T-helper 1 cell treated with Interleukin-12 subunit alpha and Interleukin-12 subunit beta and Interleukin-4 antibody, amounts not matched to agents 30 μg/mL and 1 μg/mL, for 36 hours (primary cell): Measurements from ENCODE around the gene KRTAP5-11.
"Not testable (repeated sequence)": the region's sequence is repeated elsewhere in the genome, so short reads cannot be mapped to it uniquely, and the experiment has no call there.

Experiments
- H3K27ac Mint-ChIP-seq: one replicate; pipeline ENCODE4 v1.8.0; 2021; ENCODE audit warnings: mild to moderate bottlenecking, mixed read lengths
- H3K27me3 Mint-ChIP-seq: one replicate; pipeline ENCODE4 v1.8.0; 2021; ENCODE audit warnings: low read depth, mixed read lengths
- H3K36me3 Mint-ChIP-seq: one replicate; pipeline ENCODE4 v1.8.0; 2021; ENCODE audit warnings: low read depth, mixed read lengths
- H3K4me1 Mint-ChIP-seq: one replicate; pipeline ENCODE4 v1.8.0; 2021; ENCODE audit warnings: low read depth, mixed read lengths
- H3K4me3 Mint-ChIP-seq: one replicate; pipeline ENCODE4 v1.8.0; 2021; ENCODE audit warnings: mild to moderate bottlenecking, moderate library complexity, mixed read lengths
- H3K9me3 Mint-ChIP-seq: one replicate; pipeline ENCODE4 v1.8.0; 2021; ENCODE audit warnings: mixed read lengths

KRTAP5-11 gene

DNA sequence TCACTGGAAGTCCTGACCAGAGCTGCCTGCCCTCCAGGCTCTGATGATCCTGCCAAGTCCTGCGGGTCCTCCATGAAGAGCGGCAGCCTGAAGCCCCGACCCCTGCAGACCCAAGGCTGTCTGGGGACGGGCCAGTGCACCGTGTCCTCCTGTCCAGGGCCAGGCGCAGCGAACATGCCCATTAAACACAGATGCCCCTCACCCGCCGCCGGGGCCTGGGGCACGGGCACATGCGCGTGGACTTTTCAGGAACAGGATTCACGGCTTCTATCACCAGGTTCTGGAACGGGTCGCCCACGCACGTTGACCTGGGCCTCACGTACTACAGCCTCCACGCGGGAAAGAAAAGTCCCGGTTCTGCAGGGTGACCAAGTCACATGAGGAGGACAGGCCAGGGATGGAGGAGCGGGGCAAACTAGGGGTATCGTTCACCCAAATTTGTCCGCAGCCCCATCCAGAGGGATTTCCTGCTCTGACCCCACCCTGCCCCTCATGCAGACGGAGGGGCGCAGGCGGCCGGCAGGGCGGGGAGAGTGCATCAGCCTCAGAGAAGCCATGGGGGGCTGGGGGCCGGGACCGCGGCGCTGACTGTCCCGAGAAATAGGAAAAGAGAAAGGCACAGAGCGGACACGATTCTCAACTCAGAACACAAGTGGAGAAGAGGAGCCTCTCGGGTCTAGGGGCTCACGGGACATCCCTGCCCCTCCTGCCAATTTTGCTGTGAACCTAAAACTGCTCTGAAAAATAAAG is 11.4 kb downstream of the KRTAP5-11 start:
- H3K27me3 Mint-ChIP-seq, H3K4me3 Mint-ChIP-seq, H3K9me3 Mint-ChIP-seq, H3K27ac Mint-ChIP-seq, H3K36me3 Mint-ChIP-seq, H3K4me1 Mint-ChIP-seq: not testable (repeated sequence)

DNA sequence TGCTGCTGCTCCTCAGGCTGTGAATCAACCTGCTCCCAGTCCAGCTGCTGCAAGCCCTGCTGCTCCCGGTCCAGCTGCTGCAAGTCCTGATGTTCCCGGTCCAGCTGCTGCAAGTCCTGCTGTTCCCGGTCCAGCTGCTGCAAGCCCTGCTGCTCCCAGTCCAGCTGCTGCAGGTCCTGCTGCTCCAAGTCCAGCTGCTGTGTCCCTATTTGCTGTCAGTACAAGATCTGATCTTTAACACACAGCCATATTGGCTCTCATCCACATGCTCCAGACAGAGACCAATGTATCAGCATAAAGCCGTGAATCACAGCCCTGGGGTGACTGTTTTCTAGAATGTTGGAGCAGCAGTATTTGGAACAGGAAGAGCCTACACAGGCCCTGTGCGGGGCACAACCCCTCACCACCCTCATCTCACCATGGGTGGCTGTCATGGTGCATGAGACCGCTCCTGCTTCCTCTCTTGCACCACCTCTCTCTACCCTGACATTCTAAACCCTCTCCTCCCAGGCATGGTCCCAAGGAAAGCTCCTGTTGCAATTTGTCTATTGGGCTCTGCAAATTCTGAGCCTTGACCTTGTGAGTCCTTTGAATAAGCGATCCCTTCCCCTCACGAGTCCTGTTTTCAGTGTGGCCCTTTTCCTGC is 13.8 kb downstream of the KRTAP5-11 start:
- peaks cover 3% of the 10 kb centered on the region for H3K4me1 Mint-ChIP-seq
- H3K36me3 Mint-ChIP-seq: no peaks in the 10 kb centered on the region
- H3K27me3 Mint-ChIP-seq: peaks cover 11% of the 10 kb centered on the region
- H3K9me3 Mint-ChIP-seq: no peaks in the 10 kb centered on the region
- H3K27ac Mint-ChIP-seq: no peak overlapping the region
- no peak overlapping the region for H3K4me3 Mint-ChIP-seq

DNA sequence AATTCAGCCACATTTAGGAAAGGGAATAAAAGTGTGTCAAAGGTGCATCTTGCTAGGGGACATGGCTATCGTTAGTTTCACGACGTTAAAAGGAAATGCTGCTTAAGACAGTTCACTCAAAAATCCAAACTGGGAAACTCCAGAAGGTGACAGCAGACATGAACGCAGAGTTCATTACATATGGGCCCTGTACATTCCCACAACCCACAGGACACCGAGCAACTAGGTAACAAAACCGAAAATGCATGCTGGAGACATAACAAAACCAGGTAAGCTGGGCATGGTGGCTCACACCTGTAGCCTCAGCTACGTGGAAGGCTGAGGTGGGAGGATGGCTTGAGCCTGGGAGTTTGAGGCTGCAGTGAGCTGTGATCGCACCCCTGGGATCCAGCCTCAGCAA is 15.0 kb downstream of the KRTAP5-11 start:
- not testable (repeated sequence) for H3K9me3 Mint-ChIP-seq, H3K36me3 Mint-ChIP-seq, H3K4me1 Mint-ChIP-seq, H3K27ac Mint-ChIP-seq, H3K4me3 Mint-ChIP-seq
- H3K27me3 Mint-ChIP-seq: peaks cover 21% of the 10 kb centered on the region

DNA sequence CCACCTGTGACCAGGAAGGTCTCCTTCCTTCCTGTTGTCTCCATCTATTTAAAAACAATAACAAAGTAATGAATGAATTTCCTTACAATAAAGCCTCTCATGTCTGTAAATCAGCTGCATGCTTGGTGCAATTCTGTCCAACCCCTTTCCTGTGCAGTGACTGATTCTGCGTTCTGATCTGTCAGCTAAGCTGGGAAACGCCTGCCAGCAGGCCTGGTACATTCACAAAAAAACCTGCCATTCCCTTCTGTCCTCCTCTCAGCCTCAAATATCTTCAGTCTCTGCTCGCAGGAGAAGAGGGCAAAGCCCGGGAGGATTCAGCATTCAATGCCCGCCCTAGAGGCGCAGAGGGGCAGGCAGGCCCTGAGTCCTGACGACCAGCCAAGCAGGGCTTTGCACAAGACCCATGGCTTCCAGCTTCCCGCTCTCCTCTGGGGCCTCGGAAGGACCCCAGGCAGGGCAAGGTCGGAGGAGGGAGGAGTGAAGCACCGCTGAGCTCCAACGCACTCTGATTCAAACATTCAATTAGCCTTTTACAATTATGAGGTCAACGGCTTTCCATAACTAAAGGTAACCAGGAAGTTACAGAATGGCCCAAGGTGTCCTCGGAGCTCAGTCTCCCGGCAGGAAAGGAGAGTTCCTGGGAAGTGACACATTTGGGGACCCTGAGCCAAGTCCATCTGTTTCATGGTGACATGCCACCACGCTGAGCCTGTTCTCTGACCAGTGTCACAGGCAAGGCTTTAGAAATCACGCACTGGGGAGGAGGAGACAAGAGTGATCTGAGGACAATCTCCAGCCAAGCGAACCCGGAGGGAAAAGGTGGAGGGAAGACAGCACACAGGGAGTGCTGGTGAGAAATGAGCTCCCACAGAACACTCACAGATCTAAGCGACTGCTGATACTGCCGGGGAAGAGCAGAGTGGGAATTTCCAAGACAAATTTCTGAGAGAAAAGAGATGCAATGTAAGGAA is 15.8 kb downstream of the KRTAP5-11 start:
- H3K4me1 Mint-ChIP-seq, H3K36me3 Mint-ChIP-seq, H3K27ac Mint-ChIP-seq, H3K4me3 Mint-ChIP-seq, H3K9me3 Mint-ChIP-seq: not testable (repeated sequence)
- peaks cover 21% of the 10 kb centered on the region for H3K27me3 Mint-ChIP-seq

DNA sequence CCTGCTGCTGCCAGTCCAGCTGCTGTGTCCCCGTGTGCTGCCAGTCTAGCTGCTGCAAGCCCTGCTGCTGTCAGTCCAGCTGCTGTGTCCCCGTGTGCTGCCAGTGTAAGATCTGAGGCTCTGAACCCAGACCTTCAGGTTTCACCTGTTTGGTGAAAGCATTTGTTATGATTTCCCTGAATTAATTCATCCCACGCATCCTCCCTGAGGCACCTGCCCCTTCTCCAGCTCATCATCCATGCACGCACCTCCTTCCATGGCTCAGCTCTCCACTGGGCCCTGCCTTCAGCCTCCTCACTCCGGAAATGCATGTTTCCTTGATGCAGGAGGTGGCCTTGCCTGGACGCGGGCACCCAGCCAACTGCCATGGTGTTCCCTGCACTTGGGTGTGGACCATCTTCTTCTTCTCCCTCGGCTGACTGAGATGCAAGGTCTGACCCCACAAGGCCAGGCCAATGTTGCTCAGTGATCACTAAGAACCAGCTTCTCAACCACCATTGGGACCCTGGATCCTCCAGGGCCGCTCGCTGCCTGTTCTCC is 16.5 kb downstream of the KRTAP5-11 start:
- no peaks in the 10 kb centered on the region for H3K9me3 Mint-ChIP-seq
- peaks cover 6% of the 10 kb centered on the region for H3K4me1 Mint-ChIP-seq
- H3K27ac Mint-ChIP-seq: no peak overlapping the region
- peaks cover 27% of the 10 kb centered on the region for H3K27me3 Mint-ChIP-seq
- no peak overlapping the region for H3K4me3 Mint-ChIP-seq
- H3K36me3 Mint-ChIP-seq: no peaks in the 10 kb centered on the region

DNA sequence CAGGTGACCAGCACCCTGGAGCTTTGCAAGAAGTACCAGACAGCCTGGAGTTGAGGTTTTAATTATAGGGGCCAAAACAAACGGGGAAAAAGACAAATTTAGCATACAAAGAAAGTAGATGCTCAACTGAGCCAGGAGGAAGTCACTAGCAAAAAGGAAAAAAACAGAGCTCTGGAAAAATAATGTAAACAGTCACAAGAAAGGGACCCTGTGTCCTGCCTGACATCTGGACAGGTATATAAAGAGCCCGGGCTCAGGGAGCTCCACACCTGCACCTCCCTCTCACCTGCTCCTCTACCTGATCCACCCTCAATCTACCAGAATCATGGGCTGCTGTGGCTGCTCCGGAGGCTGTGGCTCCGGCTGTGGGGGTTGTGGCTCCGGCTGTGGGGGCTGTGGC is 17.4 kb downstream of the KRTAP5-11 start, which contains the start of gene KRTAP5-10:
Gene KRTAP5-10 (plus strand): TSS at position 301 of the 400 bp plus-strand sequence. CDS start 25 bp downstream, at position 326.
- Mint-ChIP-seq H3K36me3 (no peaks in the 10 kb centered on the region), H3K4me1 (peaks cover 6% of the 10 kb centered on the region), H3K27ac (no peak within 1 kb of the TSS), H3K27me3 (peaks cover 31% of the 10 kb centered on the region), H3K9me3 (no peaks in the 10 kb centered on the region), H3K4me3 (no peak within 1 kb of the TSS)

DNA sequence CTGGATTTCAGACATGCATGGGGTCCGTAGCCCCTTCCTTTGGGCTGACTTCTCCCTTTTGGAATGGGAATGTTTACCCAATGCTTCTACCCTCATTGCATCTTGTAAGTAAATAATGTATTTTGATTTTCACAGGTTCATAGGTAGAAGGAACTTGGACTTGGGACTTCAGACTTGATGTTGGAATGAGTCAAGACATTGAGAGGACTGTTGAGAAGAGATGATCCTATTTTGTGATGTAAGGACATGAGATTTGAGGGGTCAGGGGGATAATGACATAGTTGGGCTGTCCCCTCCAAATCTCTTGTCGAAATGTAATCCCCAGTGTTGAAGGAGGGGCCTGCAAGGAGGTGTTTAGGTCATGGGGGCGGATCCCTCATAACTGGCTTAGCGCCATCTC is 18.2 kb downstream of the KRTAP5-11 start:
- Mint-ChIP-seq H3K36me3 (no peaks in the 10 kb centered on the region), H3K27ac (no peak overlapping the region), H3K27me3 (peaks cover 31% of the 10 kb centered on the region), H3K9me3 (no peaks in the 10 kb centered on the region), H3K4me3 (no peak overlapping the region), H3K4me1 (peaks cover 6% of the 10 kb centered on the region)

DNA sequence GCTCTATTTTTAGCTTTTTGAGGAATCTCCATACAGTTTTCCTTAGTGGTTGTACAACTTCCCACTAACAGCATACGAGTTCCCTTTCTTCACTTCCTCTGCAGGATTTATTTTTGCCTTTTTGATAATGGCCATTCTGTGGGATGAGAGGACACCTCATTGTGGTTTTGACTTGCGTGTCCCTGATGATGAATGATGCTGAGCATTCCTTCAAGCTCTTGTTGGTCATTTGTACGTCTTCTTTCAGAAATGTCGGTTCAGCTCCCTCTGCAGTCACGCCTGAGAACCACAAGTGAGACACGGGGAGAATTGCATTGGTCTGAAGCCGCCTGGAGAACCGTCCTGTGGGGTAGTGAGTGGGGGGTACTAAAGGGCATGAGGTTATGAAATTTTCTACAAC is 19.3 kb downstream of the KRTAP5-11 start:
- Mint-ChIP-seq H3K27ac (no peak overlapping the region), H3K27me3 (peaks cover 31% of the 10 kb centered on the region), H3K4me3 (no peak overlapping the region), H3K36me3 (no peaks in the 10 kb centered on the region), H3K4me1 (peaks cover 6% of the 10 kb centered on the region), H3K9me3 (no peaks in the 10 kb centered on the region)

DNA sequence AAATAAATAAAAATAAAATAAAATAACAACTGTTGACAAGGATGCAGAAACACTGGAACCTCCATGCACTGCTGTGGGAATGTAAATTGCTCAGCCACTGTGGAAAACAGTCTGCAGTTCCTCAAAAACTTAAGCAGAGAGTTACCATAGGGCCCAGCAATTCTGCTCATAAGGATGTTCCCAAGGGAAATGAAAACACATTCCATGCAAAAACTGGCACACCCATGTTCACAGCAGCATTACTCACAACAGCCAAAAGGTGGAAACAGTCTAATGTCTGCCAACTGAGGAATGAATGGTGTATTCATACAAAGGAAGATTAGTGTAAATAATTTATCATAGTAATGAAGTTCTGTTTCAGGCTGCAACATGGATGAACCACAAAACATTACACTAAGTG is 20.6 kb downstream of the KRTAP5-11 start:
- no peak overlapping the region for H3K4me3 Mint-ChIP-seq
- peaks cover 3% of the 10 kb centered on the region for H3K4me1 Mint-ChIP-seq
- peaks cover 36% of the 10 kb centered on the region for H3K27me3 Mint-ChIP-seq
- no peak overlapping the region for H3K27ac Mint-ChIP-seq
- H3K9me3 Mint-ChIP-seq: no peaks in the 10 kb centered on the region
- no peaks in the 10 kb centered on the region for H3K36me3 Mint-ChIP-seq

DNA sequence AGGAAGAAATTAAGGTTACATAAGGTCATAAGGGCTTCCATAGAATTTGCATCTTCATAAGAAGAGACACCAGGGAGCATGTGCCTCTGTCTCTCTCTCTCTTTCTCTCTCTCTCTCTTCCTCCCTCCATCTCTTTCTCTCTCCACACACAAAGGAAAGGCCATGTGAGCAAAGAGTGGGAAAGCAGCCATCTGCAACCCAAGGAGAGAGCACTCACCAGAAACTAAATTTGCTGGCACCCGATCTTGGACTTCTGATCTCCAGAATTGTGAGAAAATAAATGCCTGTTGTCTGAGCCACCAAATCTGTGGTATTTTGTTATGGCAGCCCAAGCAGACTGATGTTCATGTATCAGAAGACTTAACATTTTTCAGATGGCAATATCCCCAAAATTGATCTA is 23.7 kb downstream of the KRTAP5-11 start:
- Mint-ChIP-seq H3K27ac (no peak overlapping the region), H3K4me1 (peaks cover 3% of the 10 kb centered on the region), H3K27me3 (peaks cover 29% of the 10 kb centered on the region), H3K36me3 (no peaks in the 10 kb centered on the region), H3K4me3 (no peak overlapping the region), H3K9me3 (no peaks in the 10 kb centered on the region)

DNA sequence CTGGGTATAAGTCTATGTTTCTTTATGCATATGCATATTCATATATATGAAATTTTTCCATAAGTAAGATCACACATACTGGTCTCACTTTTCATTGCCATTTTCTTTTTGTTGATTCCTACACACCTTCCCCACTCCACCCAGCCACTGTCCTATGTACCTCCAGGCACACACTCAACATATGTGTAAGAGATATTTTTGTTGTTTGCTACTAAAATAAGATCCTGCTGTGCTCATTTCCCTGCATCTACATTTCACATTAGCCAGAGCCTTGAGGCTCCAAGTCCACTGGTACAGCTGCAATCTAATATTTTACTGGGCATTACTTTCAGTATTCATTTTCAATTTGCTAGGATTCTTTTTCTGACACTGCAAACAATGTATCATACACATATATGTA is 25.4 kb downstream of the KRTAP5-11 start:
- Mint-ChIP-seq H3K27ac (no peak overlapping the region), H3K9me3 (no peaks in the 10 kb centered on the region), H3K27me3 (peaks cover 18% of the 10 kb centered on the region), H3K36me3 (no peaks in the 10 kb centered on the region), H3K4me3 (no peak overlapping the region), H3K4me1 (no peaks in the 10 kb centered on the region)

DNA sequence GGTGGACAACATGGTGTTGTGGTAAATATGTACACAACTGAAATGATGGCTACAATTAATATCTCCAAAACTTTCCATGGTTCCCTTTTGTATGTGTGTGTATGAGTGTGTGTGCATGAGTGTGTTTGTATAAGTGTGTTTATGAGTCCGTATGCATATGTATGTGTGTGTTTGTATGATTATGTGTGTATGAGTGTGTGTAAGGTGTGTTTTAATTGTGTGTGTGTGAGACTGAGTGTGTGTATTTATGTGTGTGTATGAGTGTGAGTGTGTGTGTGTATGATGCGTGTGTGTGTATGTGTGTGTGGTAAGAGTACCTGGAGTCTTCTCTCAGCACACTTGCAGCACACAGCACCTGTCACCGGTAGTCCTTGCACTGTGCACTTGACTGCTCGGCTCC is 26.7 kb downstream of the KRTAP5-11 start:
- Mint-ChIP-seq H3K27me3 (peaks cover 10% of the 10 kb centered on the region), H3K36me3 (no peaks in the 10 kb centered on the region), H3K4me3 (no peak overlapping the region), H3K27ac (no peak overlapping the region), H3K4me1 (no peaks in the 10 kb centered on the region), H3K9me3 (no peaks in the 10 kb centered on the region)

DNA sequence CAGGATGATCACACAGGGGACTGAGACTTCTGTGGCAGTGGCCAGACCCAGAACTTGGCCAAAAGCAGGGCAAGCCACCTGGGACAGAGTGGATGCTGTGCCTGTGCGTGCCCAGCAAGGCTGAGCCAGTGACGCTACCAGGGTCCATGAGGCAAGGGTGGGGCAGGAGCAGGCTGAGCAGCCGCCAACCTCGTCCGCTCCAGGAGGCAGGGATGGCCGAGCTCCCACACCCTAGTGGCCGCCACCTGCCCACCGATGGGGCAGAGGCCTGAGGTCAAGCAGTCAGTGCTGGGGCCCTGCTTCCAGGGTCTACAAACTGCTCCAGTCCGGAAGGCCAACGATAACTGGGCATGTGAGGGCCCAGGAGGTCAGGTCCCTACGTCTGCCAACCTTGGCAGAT is 27.2 kb downstream of the KRTAP5-11 start:
- Mint-ChIP-seq H3K4me3 (no peak overlapping the region), H3K4me1 (no peaks in the 10 kb centered on the region), H3K27ac (no peak overlapping the region), H3K27me3 (peaks cover 8% of the 10 kb centered on the region), H3K36me3 (no peaks in the 10 kb centered on the region), H3K9me3 (no peaks in the 10 kb centered on the region)

DNA sequence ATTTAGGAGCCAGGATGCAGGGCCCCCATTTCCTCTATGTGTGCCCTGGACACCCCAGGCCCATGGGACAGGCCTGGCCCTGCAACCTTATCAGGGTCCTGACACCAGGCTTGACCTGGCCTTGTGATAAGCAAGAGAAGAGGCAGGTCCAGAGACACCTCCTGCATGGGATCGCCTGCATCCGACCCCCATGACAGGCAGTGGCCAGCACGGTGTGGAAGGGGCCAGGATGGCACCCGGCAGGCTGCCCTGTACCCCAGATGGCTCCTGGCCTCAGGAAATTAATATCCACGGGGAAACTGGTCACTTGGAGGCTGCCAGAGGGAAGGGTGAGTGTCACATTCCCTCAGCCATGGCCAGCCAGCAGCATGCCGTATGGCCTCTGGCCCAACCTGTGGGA is 27.7 kb downstream of the KRTAP5-11 start:
- Mint-ChIP-seq H3K36me3 (no peaks in the 10 kb centered on the region), H3K9me3 (no peaks in the 10 kb centered on the region), H3K27ac (no peak overlapping the region), H3K4me1 (no peaks in the 10 kb centered on the region), H3K27me3 (peaks cover 8% of the 10 kb centered on the region), H3K4me3 (no peak overlapping the region)
